ENCODE results near the gene EYS. TPM values are rescaled to one million over a fixed set of nuclear protein-coding genes. Genes with fewer than 3 reads are reported as not detected.

The EYS gene
- total RNA-seq, 3 donors from 2014 or later = 1.3 to 2.9 TPM; not detected in 1

DNA sequence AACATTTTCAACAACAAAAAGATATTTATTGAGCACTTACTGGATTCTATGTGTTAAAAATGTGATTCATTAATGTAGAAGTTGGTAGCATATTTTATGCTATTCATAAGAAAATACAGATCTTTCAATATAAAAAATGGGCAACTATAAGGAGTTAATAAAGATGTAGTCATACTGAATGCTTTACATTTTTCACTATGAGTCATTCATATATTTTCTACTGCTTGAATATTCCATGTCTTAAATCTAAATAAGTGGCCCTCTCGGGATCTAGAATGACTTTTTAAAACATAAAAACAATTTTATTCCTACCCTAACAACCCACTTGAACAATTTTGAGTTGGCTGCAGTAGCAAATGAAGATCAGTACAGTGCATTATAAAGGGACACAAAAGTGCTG is 1709.3 kb downstream of the EYS start:
- no peaks in the 10 kb centered on the region for H3K27me3 ChIP-seq
- no peak overlapping the region for H3K27ac ChIP-seq
- no peaks in the 10 kb centered on the region for H3K4me1 ChIP-seq
- H3K4me3 ChIP-seq = no peak overlapping the region
- TF ChIP-seq, protein P1, sequence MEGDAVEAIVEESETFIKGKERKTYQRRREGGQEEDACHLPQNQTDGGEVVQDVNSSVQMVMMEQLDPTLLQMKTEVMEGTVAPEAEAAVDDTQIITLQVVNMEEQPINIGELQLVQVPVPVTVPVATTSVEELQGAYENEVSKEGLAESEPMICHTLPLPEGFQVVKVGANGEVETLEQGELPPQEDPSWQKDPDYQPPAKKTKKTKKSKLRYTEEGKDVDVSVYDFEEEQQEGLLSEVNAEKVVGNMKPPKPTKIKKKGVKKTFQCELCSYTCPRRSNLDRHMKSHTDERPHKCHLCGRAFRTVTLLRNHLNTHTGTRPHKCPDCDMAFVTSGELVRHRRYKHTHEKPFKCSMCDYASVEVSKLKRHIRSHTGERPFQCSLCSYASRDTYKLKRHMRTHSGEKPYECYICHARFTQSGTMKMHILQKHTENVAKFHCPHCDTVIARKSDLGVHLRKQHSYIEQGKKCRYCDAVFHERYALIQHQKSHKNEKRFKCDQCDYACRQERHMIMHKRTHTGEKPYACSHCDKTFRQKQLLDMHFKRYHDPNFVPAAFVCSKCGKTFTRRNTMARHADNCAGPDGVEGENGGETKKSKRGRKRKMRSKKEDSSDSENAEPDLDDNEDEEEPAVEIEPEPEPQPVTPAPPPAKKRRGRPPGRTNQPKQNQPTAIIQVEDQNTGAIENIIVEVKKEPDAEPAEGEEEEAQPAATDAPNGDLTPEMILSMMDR (IDR thresholded peaks at IDR 0.05) = no peak
- TF ChIP-seq POLR2AphosphoS5 (IDR thresholded peaks at IDR 0.05) (no peak), POLR2A (IDR thresholded peaks at IDR 0.05) (no peak)
- no peak for DNase-seq (ENCODE audit: low spot score in 2 of 2)
- intact Hi-C loops (cut with DNase I; ENCODE audit: low total_unique reads) = no loop called here
- no peaks in the 10 kb centered on the region for H3K36me3 ChIP-seq
- no peaks in the 10 kb centered on the region for H3K9me3 ChIP-seq

DNA sequence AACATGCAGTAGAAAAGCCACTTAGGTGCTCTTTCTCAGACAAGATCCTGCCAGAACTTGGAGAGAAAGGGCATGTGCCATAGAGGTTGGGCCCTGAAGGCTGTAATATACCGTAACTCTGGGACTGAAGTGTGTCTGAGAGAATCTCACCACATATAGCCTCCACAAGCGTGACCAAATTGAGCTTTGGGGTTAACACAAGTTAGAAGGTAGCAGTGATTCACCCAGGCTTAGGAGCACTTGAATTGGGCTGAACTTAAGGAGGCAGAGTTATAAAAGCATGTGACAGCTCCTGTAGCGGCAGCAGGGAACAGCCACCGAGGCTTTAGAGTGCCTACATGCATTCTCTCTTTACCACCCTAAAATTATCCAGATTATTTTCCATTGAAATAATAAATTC is 1709.8 kb downstream of the EYS start:
- intact Hi-C loops (cut with DNase I; ENCODE audit: low total_unique reads) = no loop called here
- DNase-seq (ENCODE audit: low spot score in 2 of 2) = no peak
- no peak overlapping the region for H3K27ac ChIP-seq
- TF ChIP-seq POLR2AphosphoS5 (IDR thresholded peaks at IDR 0.05) = no peak
- TF ChIP-seq, protein P1 (IDR thresholded peaks at IDR 0.05) = no peak
- TF ChIP-seq POLR2A (IDR thresholded peaks at IDR 0.05) = no peak
- no peaks in the 10 kb centered on the region for H3K9me3 ChIP-seq
- no peak overlapping the region for H3K4me3 ChIP-seq
- no peaks in the 10 kb centered on the region for H3K4me1 ChIP-seq
- no peaks in the 10 kb centered on the region for H3K36me3 ChIP-seq
- H3K27me3 ChIP-seq = no peaks in the 10 kb centered on the region

- no peaks in the 10 kb centered on the region for H3K4me1 ChIP-seq
- DNase-seq (ENCODE audit: low spot score in 2 of 2) = no peak
- no peak overlapping the region for H3K4me3 ChIP-seq
- H3K27me3 ChIP-seq = no peaks in the 10 kb centered on the region
- intact Hi-C loops (cut with DNase I; ENCODE audit: low total_unique reads) = no loop called here
- H3K36me3 ChIP-seq = no peaks in the 10 kb centered on the region
- H3K9me3 ChIP-seq = no peaks in the 10 kb centered on the region
- TF ChIP-seq POLR2A (IDR thresholded peaks at IDR 0.05) (no peak), POLR2AphosphoS5 (IDR thresholded peaks at IDR 0.05) (no peak)
- TF ChIP-seq, protein P1 (IDR thresholded peaks at IDR 0.05) = no peak
- H3K27ac ChIP-seq = no peak overlapping the region
Observed at GRCh38 chr6:63985223-63985622, 1721.8 kb downstream of the EYS start.

GRCh38 chr6:63975699-63976098 is 1731.3 kb downstream of the EYS start:
- no peak overlapping the region for H3K27ac ChIP-seq
- no peaks in the 10 kb centered on the region for H3K36me3 ChIP-seq
- no peak overlapping the region for H3K4me3 ChIP-seq
- no peak for DNase-seq (ENCODE audit: low spot score in 2 of 2)
- TF ChIP-seq POLR2AphosphoS5 (IDR thresholded peaks at IDR 0.05) (no peak), POLR2A (IDR thresholded peaks at IDR 0.05) (no peak)
- TF ChIP-seq, protein P1 (IDR thresholded peaks at IDR 0.05) = no peak
- H3K27me3 ChIP-seq = no peaks in the 10 kb centered on the region
- intact Hi-C loops (cut with DNase I; ENCODE audit: low total_unique reads) = no loop called here
- H3K9me3 ChIP-seq = no peaks in the 10 kb centered on the region
- no peaks in the 10 kb centered on the region for H3K4me1 ChIP-seq

DNA sequence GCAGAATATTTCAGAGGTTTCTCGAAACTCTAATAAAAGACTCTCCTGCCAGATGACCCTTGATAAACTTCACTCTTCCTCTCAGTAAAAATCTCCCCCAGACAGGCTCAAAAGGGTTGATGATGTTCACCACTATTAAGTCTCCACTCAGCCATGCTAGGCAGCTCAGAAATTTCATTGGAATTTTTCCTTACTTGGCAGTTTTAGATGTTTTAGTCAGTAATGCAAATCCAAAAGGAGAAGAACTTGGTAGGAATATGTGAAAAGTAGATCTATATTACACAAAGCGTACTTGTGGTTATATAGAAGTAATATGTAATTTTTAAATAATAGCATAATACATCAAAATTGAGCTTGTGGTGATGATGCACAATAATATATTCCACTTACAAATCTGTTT is 1738.4 kb downstream of the EYS start:
- Histone ChIP-seq H3K27ac (no peak overlapping the region), H3K4me1 (no peaks in the 10 kb centered on the region), H3K4me3 (no peak overlapping the region), H3K9me3 (no peaks in the 10 kb centered on the region), H3K36me3 (no peaks in the 10 kb centered on the region), H3K27me3 (no peaks in the 10 kb centered on the region)
- intact Hi-C loops (cut with DNase I; ENCODE audit: low total_unique reads) = no loop called here
- no peak for DNase-seq (ENCODE audit: low spot score in 2 of 2)
- TF ChIP-seq POLR2AphosphoS5 (IDR thresholded peaks at IDR 0.05) = no peak
- TF ChIP-seq, protein P1 (IDR thresholded peaks at IDR 0.05) = no peak
- TF ChIP-seq POLR2A (IDR thresholded peaks at IDR 0.05) = no peak

All from breast epithelium (tissue), 4 donors.